Nephron progenitor cell (in vitro differentiated cells): ENCODE measurements around the gene LTA4H.

ENCODE experiments used
- DNase-seq: peaks from one replicate; pipeline ENCODE4 v3.0.0; 2021
- H3K27ac Mint-ChIP-seq: 2 replicates; pipeline ENCODE4 v1.8.0; 2021; ENCODE audit warnings: mild to moderate bottlenecking, moderate library complexity, mixed read lengths
- H3K27me3 Mint-ChIP-seq: 2 replicates; pipeline ENCODE4 v1.8.0; 2021; ENCODE audit warnings: mild to moderate bottlenecking, low read depth, mixed read lengths; ENCODE audit not compliant: poor library complexity
- H3K36me3 Mint-ChIP-seq: 2 replicates; pipeline ENCODE4 v1.8.0; 2021; ENCODE audit warnings: low read depth, mixed read lengths
- H3K4me1 Mint-ChIP-seq: 2 replicates; pipeline ENCODE4 v1.8.0; 2021; ENCODE audit warnings: mixed read lengths
- H3K4me3 Mint-ChIP-seq: 2 replicates; pipeline ENCODE4 v1.8.0; 2021; ENCODE audit warnings: mild to moderate bottlenecking, moderate library complexity, mixed read lengths
- H3K9me3 Mint-ChIP-seq: 2 replicates; pipeline ENCODE4 v1.8.0; 2021; ENCODE audit warnings: mild to moderate bottlenecking, moderate library complexity, mixed read lengths
- CTCF ChIP-seq: fragments of 200-600 bp; sonication (generic); IDR thresholded peaks from 2 replicates; pipeline ENCODE4 v1.5.0; 2021; ENCODE audit warnings: antibody characterized with exemption

The LTA4H gene

DNA sequence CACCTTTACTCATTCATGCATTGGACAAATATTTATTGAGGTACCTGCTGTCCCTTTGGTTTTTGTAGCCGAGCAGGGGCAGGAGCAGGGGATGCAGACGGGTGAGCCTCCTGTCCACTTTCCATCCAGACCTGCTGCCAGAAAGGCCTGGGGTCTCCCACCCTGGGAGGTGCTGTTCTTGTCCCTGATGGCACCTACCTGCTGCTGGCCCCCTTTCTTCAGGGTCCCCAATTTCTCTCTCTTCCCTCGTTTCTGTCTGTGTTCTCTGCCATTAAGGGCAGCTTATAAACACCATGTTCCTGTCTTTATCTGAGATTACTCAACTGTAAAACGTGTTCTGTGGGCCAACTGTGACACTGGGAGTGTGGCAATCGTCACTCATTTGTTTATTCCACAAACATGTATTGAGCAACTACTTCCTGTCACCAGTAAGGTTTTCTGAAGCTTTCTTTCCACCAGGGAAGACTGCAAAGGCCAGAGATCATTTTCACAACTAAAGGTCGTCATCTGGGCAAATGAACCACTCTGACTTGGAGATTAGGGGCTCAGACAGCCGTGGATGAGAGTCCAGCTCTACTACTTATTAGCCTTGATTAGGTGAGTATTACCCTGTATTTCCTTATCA is 39.2 kb downstream of the LTA4H start, which contains the start of gene HAL:
Gene HAL, minus strand, starts transcription at position 311 of the 625 bp plus-strand sequence. CDS start 434 bp downstream, outside the sequence.
- H3K4me3 Mint-ChIP-seq: no peak within 1 kb of the TSS
- TF ChIP-seq CTCF: no peak
- H3K36me3 Mint-ChIP-seq: peaks cover 5% of the 10 kb centered on the region
- peaks cover 5% of the 10 kb centered on the region for H3K27me3 Mint-ChIP-seq
- H3K9me3 Mint-ChIP-seq: no peaks in the 10 kb centered on the region
- no peak within 1 kb of the TSS for H3K27ac Mint-ChIP-seq
- H3K4me1 Mint-ChIP-seq: peaks cover 11% of the 10 kb centered on the region
- no peak for DNase-seq

DNA sequence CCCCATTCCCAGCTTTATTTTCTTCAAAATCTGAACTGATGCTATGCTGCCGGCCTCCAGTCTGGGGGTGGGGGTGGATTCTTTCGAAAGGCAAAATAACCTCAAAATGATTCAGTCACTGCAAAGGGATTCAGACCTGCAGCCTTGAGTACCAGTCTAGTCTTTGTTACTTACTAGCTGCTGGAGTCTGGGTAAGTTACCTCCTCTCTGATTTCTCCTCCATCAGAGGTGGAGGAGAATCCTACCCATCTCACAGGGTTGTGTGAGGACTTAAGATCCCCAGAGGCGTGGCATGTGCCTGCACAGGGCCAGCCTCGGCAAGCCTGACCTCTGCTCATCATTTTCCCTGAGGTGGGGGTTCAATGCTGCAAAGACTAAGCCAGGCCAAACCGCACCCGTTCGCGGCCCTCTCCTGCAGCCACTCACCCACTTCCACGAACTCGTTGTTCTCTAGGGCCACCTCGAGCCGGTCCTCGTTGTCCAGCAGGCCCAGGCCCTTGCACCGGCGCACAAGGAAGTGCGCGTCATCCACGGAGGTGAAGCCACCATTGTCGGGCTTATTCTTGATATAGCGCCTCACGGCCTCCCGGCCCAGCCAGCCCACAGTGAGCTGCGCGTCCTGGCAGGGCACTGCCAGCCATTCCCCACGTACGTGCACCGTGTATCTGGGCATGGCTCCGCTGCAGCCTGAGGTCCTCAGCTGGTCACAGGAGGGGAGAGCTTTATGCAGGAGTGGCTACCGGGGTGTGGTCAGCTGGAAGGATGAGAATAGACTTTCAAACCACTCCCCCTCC is 40.0 kb downstream of the LTA4H start:
- no peaks in the 10 kb centered on the region for H3K9me3 Mint-ChIP-seq
- TF ChIP-seq CTCF: no peak
- DNase-seq: no peak
- peaks cover 5% of the 10 kb centered on the region for H3K36me3 Mint-ChIP-seq
- H3K4me1 Mint-ChIP-seq: peaks cover 11% of the 10 kb centered on the region
- peaks cover 9% of the 10 kb centered on the region for H3K27me3 Mint-ChIP-seq
- no peak overlapping the region for H3K4me3 Mint-ChIP-seq
- no peak overlapping the region for H3K27ac Mint-ChIP-seq

- DNase-seq: no peak
- Mint-ChIP-seq H3K4me3 (no peak overlapping the region), H3K27me3 (peaks cover 9% of the 10 kb centered on the region), H3K9me3 (no peaks in the 10 kb centered on the region), H3K27ac (no peak overlapping the region), H3K36me3 (no peaks in the 10 kb centered on the region), H3K4me1 (peaks cover 11% of the 10 kb centered on the region)
- no peak for TF ChIP-seq CTCF
Measured at GRCh38 chr12:95994476-95994875, 40.9 kb downstream of the LTA4H start.

- no peak for TF ChIP-seq CTCF
- Mint-ChIP-seq H3K27ac (no peak overlapping the region), H3K4me3 (no peak overlapping the region), H3K36me3 (no peaks in the 10 kb centered on the region), H3K4me1 (peaks cover 11% of the 10 kb centered on the region), H3K9me3 (no peaks in the 10 kb centered on the region), H3K27me3 (peaks cover 11% of the 10 kb centered on the region)
- no peak for DNase-seq
Measured at GRCh38 chr12:95993907-95994306, 41.5 kb downstream of the LTA4H start.

GRCh38 chr12:95990136-95990535 is 45.3 kb downstream of the LTA4H start:
- Mint-ChIP-seq H3K4me3 (no peak overlapping the region), H3K9me3 (no peaks in the 10 kb centered on the region), H3K36me3 (no peaks in the 10 kb centered on the region), H3K27me3 (peaks cover 12% of the 10 kb centered on the region), H3K27ac (no peak overlapping the region), H3K4me1 (no peaks in the 10 kb centered on the region)
- TF ChIP-seq CTCF: no peak
- no peak for DNase-seq
